Common myeloid progenitor, CD34-positive (primary cell): ENCODE measurements around the gene DDX49.
"Not testable (repeated sequence)": the region's sequence is repeated elsewhere in the genome, so short reads cannot be mapped to it uniquely, and the experiment has no call there.

Source experiments
- CTCF ChIA-PET: fragments of 350-600 bp; sonication (Branson Sonifier 250); formaldehyde crosslinking; loops from one replicate; lab custom pipeline; 2021; ENCODE audit warnings: antibody characterized with exemption; lab: Charles Lee
- POLR2A ChIA-PET: fragments of 350-600 bp; sonication (Branson Sonifier 250); formaldehyde crosslinking; loops from one replicate; lab custom pipeline; 2021; ENCODE audit warnings: antibody characterized with exemption; lab: Charles Lee
- DNase-seq, 3 donors: peaks; one replicate each; pipeline versions ENCODE4 v3.0.0 to v3.0.0-alpha.2; 2013
- H3K27ac ChIP-seq, 2 experiments: 1 replicate in 1 of 2; 2 replicates in 1 of 2; pipeline ENCODE4 v1.7.0; 2013; ENCODE audit warnings: inconsistent platforms in 2 of 2, low read length in 2 of 2, mild to moderate bottlenecking in 2 of 2, low read depth in 1 of 2, moderate library complexity in 1 of 2; ENCODE audit not compliant: severe bottlenecking in 2 of 2, insufficient read depth in 1 of 2, poor library complexity in 1 of 2
- H3K27me3 ChIP-seq, 5 experiments: replicated peaks in 2 of 5; 1 replicate in 3 of 5; 2 replicates in 2 of 5; pipeline versions ENCODE4 v1.6.1 to v1.7.0; 2013; ENCODE audit warnings: low read length in 4 of 5, mild to moderate bottlenecking in 2 of 5, moderate library complexity in 2 of 5, inconsistent platforms in 1 of 5; ENCODE audit not compliant: insufficient read depth in 5 of 5, control insufficient read depth in 4 of 5
- H3K36me3 ChIP-seq, 4 experiments: 1 replicate in 2 of 4; 2 replicates in 2 of 4; pipeline versions ENCODE4 v1.6.1 to v1.7.0; 2013; ENCODE audit warnings: low read length in 3 of 4, control low read depth in 1 of 4, mild to moderate bottlenecking in 1 of 4; ENCODE audit not compliant: control insufficient read depth in 4 of 4, insufficient read depth in 4 of 4
- H3K4me1 ChIP-seq, 4 experiments: 1 replicate in 3 of 4; 2 replicates in 1 of 4; pipeline versions ENCODE4 v1.6.1 to v1.7.1; 2013; ENCODE audit warnings: low read length in 3 of 4, mild to moderate bottlenecking in 3 of 4, control low read depth in 1 of 4, inconsistent platforms in 1 of 4, moderate library complexity in 1 of 4; ENCODE audit not compliant: control insufficient read depth in 4 of 4, insufficient read depth in 4 of 4; ENCODE audit errors: control extremely low read depth in 1 of 4
- H3K4me3 ChIP-seq, 7 experiments: 1 replicate in 4 of 7; 2 replicates in 3 of 7; pipeline versions ENCODE4 v1.5.1 to v1.7.0; 2013; ENCODE audit warnings: mild to moderate bottlenecking in 7 of 7, low read length in 6 of 7, moderate library complexity in 6 of 7, inconsistent platforms in 2 of 7, low read depth in 2 of 7, control low read depth in 1 of 7; ENCODE audit not compliant: insufficient read depth in 4 of 7, control insufficient read depth in 1 of 7; ENCODE audit errors: extremely low read depth in 1 of 7
- H3K9me3 ChIP-seq, 5 experiments: 1 replicate in 4 of 5; 2 replicates in 1 of 5; pipeline versions ENCODE4 v1.6.1 to v1.7.1; 2013; ENCODE audit warnings: low read length in 4 of 5, mild to moderate bottlenecking in 2 of 5, inconsistent platforms in 1 of 5, low read depth in 1 of 5, moderate library complexity in 1 of 5; ENCODE audit not compliant: control insufficient read depth in 4 of 5, insufficient read depth in 2 of 5; ENCODE audit errors: control extremely low read depth in 1 of 5
- WGBS: methylation state at CpG from one replicate; pipeline ENCODE4 v1.1.5; 2013; ENCODE audit not compliant: insufficient coverage; 5-methylcytosine and 5-hydroxymethylcytosine counted together

Gene DDX49

DNA sequence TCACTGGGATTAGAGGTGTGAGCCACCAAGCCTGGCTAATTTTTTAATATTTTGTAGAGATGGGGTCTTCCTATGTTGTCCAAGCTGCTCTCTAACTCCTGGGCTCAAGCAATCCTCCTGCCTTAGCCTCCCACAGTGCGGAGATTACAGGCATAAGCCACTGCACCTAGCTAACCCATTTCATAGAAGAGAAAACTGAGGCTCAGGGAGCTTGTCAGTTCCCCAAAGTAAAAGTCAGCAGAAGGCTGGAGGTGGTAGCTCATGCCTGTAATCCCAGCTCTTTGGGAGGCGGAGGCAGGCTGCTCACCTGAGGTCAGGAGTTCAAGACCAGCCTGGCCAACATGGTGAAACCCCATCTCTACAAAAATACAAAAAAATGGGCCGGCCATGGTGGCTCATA, 30.3 kb downstream of the DDX49 start:
- CTCF ChIA-PET: no interaction called here
- POLR2A ChIA-PET: no interaction called here
- Histone ChIP-seq H3K4me3 (no peak overlapping the region), H3K27me3 (no peaks in the 10 kb centered on the region), H3K36me3 (no peaks in the 10 kb centered on the region), H3K27ac (no peak overlapping the region), H3K9me3 (no peaks in the 10 kb centered on the region), H3K4me1 (no peaks in the 10 kb centered on the region)
- 100% methylated on average over 2 of the region's 3 CpGs for WGBS
- DNase-seq: no peak

- ChIA-PET CTCF (no interaction called here), POLR2A (no interaction called here)
- no peaks in the 10 kb centered on the region for H3K36me3 ChIP-seq
- H3K27ac ChIP-seq: no peak overlapping the region
- H3K9me3 ChIP-seq: no peaks in the 10 kb centered on the region
- no peak overlapping the region for H3K4me3 ChIP-seq
- no peaks in the 10 kb centered on the region for H3K27me3 ChIP-seq
- no peak for DNase-seq
- WGBS: 94% methylated on average over 7 of the region's 7 CpGs
- H3K4me1 ChIP-seq: no peaks in the 10 kb centered on the region
Observed at GRCh38 chr19:18951721-18952281, 32.3 kb downstream of the DDX49 start.

DNA sequence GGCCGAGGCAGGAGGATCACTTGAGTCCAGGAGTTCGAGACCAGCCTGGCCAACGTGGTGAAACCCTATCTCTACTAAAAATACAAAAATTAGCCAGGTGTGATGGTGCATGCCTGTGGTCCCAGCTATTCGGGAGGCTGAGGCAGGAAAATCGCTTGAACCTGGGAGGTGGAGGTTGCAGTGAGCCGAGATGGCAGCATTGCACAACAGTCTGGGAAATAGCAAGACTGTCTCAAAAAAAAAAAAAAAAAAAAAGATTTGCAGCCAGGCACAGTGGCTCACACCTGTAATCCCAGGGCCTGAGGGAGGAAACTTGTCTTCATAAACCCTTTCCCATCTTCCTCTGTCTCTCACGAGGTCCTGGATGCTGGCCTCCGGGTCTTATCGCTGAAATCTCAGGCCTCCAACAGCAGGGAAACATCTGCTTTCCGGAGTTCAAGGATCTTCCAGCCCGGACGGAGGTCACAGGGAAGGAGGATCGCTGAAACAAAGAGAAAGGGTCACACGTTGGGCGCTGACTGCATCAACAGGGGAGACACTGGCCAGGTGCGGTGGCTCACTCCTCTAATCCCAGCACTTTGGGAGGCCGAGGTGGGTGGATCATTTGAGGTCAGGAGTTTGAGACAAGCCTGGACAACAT, 33.0 kb downstream of the DDX49 start:
- H3K27me3 ChIP-seq, H3K4me3 ChIP-seq, H3K9me3 ChIP-seq, H3K4me1 ChIP-seq, H3K27ac ChIP-seq, POLR2A ChIA-PET, CTCF ChIA-PET, H3K36me3 ChIP-seq, DNase-seq: not testable (repeated sequence)
- WGBS: 66% methylated on average over 15 of the region's 17 CpGs

GRCh38 chr19:18954094-18954493, 34.6 kb downstream of the DDX49 start:
- WGBS: 97% methylated on average over 3 of the region's 3 CpGs
- no peaks in the 10 kb centered on the region for H3K4me1 ChIP-seq
- no peak overlapping the region for H3K4me3 ChIP-seq
- H3K9me3 ChIP-seq: no peaks in the 10 kb centered on the region
- no peaks in the 10 kb centered on the region for H3K36me3 ChIP-seq
- H3K27me3 ChIP-seq: no peaks in the 10 kb centered on the region
- ChIA-PET POLR2A (interaction anchor here (0.6 kb wide), 1 partner anchor 18 kb away, joined by 3 read pairs; no protein-coding TSS in a partner anchor), CTCF (interaction anchor here (1.5 kb wide), 1 partner anchor 14 kb away, joined by 4 read pairs; no protein-coding TSS in a partner anchor)
- no peak for DNase-seq
- H3K27ac ChIP-seq: no peak overlapping the region

DNA sequence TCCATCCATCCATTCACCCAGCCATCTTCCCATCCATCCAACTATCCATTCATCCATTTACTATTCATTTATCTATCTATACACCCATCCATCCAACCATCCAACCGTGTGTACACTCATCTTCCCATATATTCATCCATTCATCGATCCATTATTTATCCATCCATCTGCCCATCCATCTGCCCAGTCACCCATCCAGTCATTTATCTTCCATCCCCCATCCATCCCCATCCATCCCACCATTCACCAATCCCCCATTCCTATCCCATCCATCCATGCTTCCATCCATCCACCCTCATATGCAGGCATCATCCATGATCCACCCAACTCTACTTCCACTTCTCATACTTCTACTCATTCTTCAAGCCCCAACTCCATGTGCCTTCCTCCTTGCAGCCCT, 35.5 kb downstream of the DDX49 start:
- DNase-seq: no peak
- Histone ChIP-seq H3K4me3 (no peak overlapping the region), H3K27ac (no peak overlapping the region), H3K4me1 (no peaks in the 10 kb centered on the region), H3K27me3 (peaks cover 0 to 2% (median 0%) of the 10 kb centered on the region in 5 experiments), H3K36me3 (no peaks in the 10 kb centered on the region), H3K9me3 (no peaks in the 10 kb centered on the region)
- 97% methylated on average over 2 of the region's 2 CpGs for WGBS
- CTCF ChIA-PET: interaction anchor here (1.3 to 1.6 kb wide), 2 partner anchors 8 to 32 kb away, joined by 3 to 6 read pairs; no protein-coding TSS in a partner anchor
- POLR2A ChIA-PET: no interaction called here

GRCh38 chr19:18960370-18960769, 40.9 kb downstream of the DDX49 start:
- DNase-seq: no peak
- WGBS: 90% methylated on average over 3 of the region's 4 CpGs
- peaks cover 0 to 11% (median 2%) of the 10 kb centered on the region in 5 experiments for H3K27me3 ChIP-seq
- no peaks in the 10 kb centered on the region for H3K36me3 ChIP-seq
- H3K4me3 ChIP-seq: no peak overlapping the region
- ChIA-PET POLR2A (no interaction called here), CTCF (interaction anchor here (0.6 kb wide), 1 partner anchor 70 kb away, joined by 3 read pairs; no protein-coding TSS in a partner anchor)
- no peak overlapping the region for H3K27ac ChIP-seq
- peaks cover 0 to 6% (median 2%) of the 10 kb centered on the region in 4 experiments for H3K4me1 ChIP-seq
- no peaks in the 10 kb centered on the region for H3K9me3 ChIP-seq
